ENCODE results near the gene HUNK. TPM values are rescaled to one million over a fixed set of nuclear protein-coding genes. Genes with fewer than 3 reads are reported as not detected.

Gene HUNK
- total RNA-seq, 1 donor from 2014 or later, result 12.2 TPM

DNA sequence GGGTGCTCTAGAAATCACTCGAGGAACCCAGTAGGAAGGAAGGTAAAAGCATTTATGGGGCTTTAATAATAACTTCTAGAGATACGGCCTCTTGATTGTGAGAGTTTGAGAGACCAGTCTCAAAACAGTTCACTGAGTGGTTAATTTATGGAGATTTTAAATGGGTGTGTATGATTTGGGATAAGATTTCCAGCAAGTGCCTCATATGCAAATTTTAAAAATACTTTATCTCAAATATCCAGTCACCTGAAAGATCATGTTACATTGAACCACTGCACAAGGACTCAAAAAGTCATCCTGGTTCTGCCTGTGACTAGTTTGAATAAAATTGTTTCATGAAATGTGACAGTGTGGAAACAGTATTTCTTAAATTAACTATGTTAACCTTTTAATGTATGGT is 64.5 kb downstream of the HUNK start:
- H3K4me1 Mint-ChIP-seq (ENCODE audit: low read depth, unreplicated experiment), result peaks cover 1% of the 10 kb centered on the region
- no peak for TF ChIP-seq CTCF (IDR thresholded peaks at IDR 0.05; ENCODE audit: partially characterized antibody, unreplicated experiment)
- H3K27ac Mint-ChIP-seq (ENCODE audit: unreplicated experiment), result no peak overlapping the region
- H3K4me3 Mint-ChIP-seq (ENCODE audit: unreplicated experiment), result no peak overlapping the region
- peaks cover 2% of the 10 kb centered on the region for H3K9me3 Mint-ChIP-seq (ENCODE audit: unreplicated experiment)
- no peaks in the 10 kb centered on the region for H3K36me3 Mint-ChIP-seq (ENCODE audit: unreplicated experiment)
- H3K27me3 Mint-ChIP-seq (ENCODE audit: unreplicated experiment), result peaks cover 6% of the 10 kb centered on the region
- DNase-seq, result no peak

GRCh38 chr21:31938330-31939301 is 65.8 kb downstream of the HUNK start:
- no peak overlapping the region for H3K4me3 Mint-ChIP-seq (ENCODE audit: unreplicated experiment)
- no peak overlapping the region for H3K27ac Mint-ChIP-seq (ENCODE audit: unreplicated experiment)
- H3K27me3 Mint-ChIP-seq (ENCODE audit: unreplicated experiment), result peaks cover 4% of the 10 kb centered on the region
- TF ChIP-seq CTCF (IDR thresholded peaks at IDR 0.05; ENCODE audit: partially characterized antibody, unreplicated experiment), result no peak
- peaks cover 1% of the 10 kb centered on the region for H3K4me1 Mint-ChIP-seq (ENCODE audit: low read depth, unreplicated experiment)
- no peak for DNase-seq
- peaks cover 2% of the 10 kb centered on the region for H3K9me3 Mint-ChIP-seq (ENCODE audit: unreplicated experiment)
- no peaks in the 10 kb centered on the region for H3K36me3 Mint-ChIP-seq (ENCODE audit: unreplicated experiment)

DNA sequence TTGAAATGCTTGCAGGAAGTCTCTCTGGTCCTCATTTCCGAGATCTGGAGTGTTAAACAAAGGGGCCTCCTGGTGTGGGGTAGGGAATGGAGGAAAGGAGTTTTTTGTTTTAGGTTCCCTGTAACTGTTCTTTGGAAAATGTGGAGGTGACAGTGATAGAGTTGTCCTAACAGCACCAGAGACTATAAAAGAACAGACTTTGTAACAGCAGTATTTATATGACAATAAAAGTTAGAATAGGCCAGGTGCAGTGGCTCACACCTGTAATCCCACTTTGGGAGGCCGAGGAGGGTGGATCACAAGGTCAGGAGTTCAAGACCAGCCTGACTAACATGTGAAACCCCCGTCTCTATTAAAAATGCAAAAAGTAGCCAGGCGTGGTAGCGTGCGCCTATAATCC is 68.9 kb downstream of the HUNK start:
- Mint-ChIP-seq H3K4me3 (ENCODE audit: unreplicated experiment) (no peak overlapping the region), H3K27me3 (ENCODE audit: unreplicated experiment) (peaks cover 4% of the 10 kb centered on the region), H3K27ac (ENCODE audit: unreplicated experiment) (no peak overlapping the region), H3K9me3 (ENCODE audit: unreplicated experiment) (peaks cover 2% of the 10 kb centered on the region), H3K36me3 (ENCODE audit: unreplicated experiment) (no peaks in the 10 kb centered on the region), H3K4me1 (ENCODE audit: low read depth, unreplicated experiment) (no peaks in the 10 kb centered on the region)
- no peak for DNase-seq
- no peak for TF ChIP-seq CTCF (IDR thresholded peaks at IDR 0.05; ENCODE audit: partially characterized antibody, unreplicated experiment)

DNA sequence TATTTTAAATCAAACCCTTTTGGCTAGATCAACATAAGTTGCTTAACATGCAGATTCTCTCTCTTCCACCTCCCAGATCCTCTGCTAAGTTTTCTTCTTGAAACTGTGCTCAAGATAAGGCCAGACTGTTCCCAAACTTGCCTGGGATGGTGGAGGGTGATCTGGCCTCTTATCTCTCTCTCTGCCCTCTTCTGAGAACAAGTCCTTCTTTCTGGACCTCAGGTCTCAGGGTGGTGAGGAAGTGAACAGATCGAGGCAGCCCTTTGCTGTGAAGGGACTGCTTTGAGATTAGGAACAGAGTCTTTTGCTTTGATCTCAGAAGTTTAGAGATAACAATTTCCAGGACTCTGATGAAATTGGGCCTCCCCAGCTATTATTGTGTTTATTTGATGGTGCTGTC is 70.7 kb downstream of the HUNK start:
- Mint-ChIP-seq H3K4me1 (ENCODE audit: low read depth, unreplicated experiment) (no peaks in the 10 kb centered on the region), H3K27me3 (ENCODE audit: unreplicated experiment) (peaks cover 4% of the 10 kb centered on the region), H3K9me3 (ENCODE audit: unreplicated experiment) (peaks cover under 1% of the 10 kb centered on the region), H3K4me3 (ENCODE audit: unreplicated experiment) (no peak overlapping the region), H3K27ac (ENCODE audit: unreplicated experiment) (no peak overlapping the region), H3K36me3 (ENCODE audit: unreplicated experiment) (peaks cover 14% of the 10 kb centered on the region)
- no peak for DNase-seq
- TF ChIP-seq CTCF (IDR thresholded peaks at IDR 0.05; ENCODE audit: partially characterized antibody, unreplicated experiment), result no peak

DNA sequence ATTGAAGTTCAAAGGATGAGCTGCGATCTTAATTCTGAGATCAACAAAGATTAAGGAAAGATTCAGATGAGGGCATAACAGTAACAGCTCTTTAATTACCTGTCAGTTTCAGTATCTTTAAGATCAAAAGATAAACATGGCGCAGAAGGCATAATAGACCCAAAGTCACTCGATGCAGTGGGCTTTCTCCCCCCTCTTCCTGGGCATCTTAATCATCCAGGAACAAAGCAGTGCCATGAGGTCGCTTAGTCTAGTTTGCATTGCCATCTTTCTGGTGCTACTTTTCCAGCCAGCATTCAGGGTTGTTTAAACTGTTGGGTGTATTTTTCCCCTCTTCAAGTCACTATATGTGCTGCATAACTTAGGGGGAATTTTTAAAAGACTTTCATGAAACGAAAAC is 72.3 kb downstream of the HUNK start:
- peaks cover 4% of the 10 kb centered on the region for H3K27me3 Mint-ChIP-seq (ENCODE audit: unreplicated experiment)
- H3K27ac Mint-ChIP-seq (ENCODE audit: unreplicated experiment), result no peak overlapping the region
- no peak overlapping the region for H3K4me3 Mint-ChIP-seq (ENCODE audit: unreplicated experiment)
- no peaks in the 10 kb centered on the region for H3K9me3 Mint-ChIP-seq (ENCODE audit: unreplicated experiment)
- TF ChIP-seq CTCF (IDR thresholded peaks at IDR 0.05; ENCODE audit: partially characterized antibody, unreplicated experiment), result no peak
- no peaks in the 10 kb centered on the region for H3K4me1 Mint-ChIP-seq (ENCODE audit: low read depth, unreplicated experiment)
- H3K36me3 Mint-ChIP-seq (ENCODE audit: unreplicated experiment), result peaks cover 17% of the 10 kb centered on the region
- DNase-seq, result no peak
